Measurements from ENCODE around the gene SPAG16.

Gene SPAG16

DNA sequence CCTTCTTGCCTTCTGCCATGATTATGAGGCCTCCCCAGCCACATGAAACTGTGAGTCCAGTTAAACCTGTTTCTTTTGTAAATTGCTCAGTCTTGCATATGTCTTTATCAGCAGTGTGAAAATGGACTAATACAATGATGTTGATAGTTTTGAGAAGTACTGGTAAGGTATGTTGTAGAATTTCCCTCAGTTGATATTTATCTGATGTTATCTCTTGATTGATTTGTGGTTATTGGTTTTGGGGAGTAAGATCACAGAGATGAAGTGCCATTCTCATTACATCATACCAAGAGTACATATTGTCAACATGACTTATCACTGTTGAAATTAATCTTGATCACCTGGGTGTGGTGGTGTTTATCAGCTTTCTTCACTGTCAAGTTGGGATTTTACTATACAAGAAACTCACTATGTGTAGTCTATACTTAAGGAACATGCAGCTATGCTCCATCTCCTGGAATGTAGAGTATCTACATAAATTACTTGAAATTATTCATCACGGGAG is 5.1 kb upstream of the SPAG16 start:
- no peak overlapping the region for H3K4me2 ChIP-seq (ENCODE audit: low read length)
- H3K27me3 ChIP-seq (ENCODE audit: low read depth, low read length), result no peaks in the 10 kb centered on the region
- H3K9me3 ChIP-seq (ENCODE audit: insufficient read depth, low read length), result no peaks in the 10 kb centered on the region
- H4K20me1 ChIP-seq (ENCODE audit: insufficient read depth, low read length), result no peaks in the 10 kb centered on the region
- no peak overlapping the region for H3K27ac ChIP-seq (ENCODE audit: low read length)
- H3K4me3 ChIP-seq (ENCODE audit: low read length), result no peak overlapping the region
- H3K4me1 ChIP-seq (ENCODE audit: low read length), result peaks cover 5% of the 10 kb centered on the region
- TF ChIP-seq, protein P1, sequence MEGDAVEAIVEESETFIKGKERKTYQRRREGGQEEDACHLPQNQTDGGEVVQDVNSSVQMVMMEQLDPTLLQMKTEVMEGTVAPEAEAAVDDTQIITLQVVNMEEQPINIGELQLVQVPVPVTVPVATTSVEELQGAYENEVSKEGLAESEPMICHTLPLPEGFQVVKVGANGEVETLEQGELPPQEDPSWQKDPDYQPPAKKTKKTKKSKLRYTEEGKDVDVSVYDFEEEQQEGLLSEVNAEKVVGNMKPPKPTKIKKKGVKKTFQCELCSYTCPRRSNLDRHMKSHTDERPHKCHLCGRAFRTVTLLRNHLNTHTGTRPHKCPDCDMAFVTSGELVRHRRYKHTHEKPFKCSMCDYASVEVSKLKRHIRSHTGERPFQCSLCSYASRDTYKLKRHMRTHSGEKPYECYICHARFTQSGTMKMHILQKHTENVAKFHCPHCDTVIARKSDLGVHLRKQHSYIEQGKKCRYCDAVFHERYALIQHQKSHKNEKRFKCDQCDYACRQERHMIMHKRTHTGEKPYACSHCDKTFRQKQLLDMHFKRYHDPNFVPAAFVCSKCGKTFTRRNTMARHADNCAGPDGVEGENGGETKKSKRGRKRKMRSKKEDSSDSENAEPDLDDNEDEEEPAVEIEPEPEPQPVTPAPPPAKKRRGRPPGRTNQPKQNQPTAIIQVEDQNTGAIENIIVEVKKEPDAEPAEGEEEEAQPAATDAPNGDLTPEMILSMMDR (IDR thresholded peaks at IDR 0.05; ENCODE audit: low read depth, low read length), result no peak
- TF ChIP-seq EZH2phosphoT487 (IDR thresholded peaks at IDR 0.05; ENCODE audit: low read depth), result no peak
- no peak overlapping the region for H3K9ac ChIP-seq (ENCODE audit: low read length)
- H3K36me3 ChIP-seq (replicated peaks; ENCODE audit: low read depth, low read length), result no peaks in the 10 kb centered on the region
- no peak overlapping the region for H2AFZ ChIP-seq (ENCODE audit: low read depth, low read length)
- H3K79me2 ChIP-seq (ENCODE audit: low read length), result no peaks in the 10 kb centered on the region

DNA sequence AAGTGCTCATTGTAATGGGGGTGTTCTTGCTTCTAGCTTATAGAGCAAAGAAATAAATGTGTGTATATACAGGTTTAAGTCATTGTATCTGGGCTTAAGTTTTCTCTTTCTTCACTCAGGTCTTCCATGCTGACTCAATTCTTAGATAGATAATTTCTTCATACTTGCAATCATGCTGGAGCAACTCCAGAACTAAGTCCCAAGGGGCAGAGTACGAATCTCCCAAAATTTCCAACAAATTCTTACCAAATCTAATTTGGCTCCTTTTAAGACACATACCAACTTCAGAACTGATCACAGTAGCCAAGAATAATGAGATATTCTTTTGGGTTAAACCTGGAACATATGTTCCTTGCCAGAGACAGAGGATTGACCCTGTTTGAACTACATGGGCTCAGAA is 4.3 kb upstream of the SPAG16 start:
- H3K27me3 ChIP-seq (ENCODE audit: low read depth, low read length), result no peaks in the 10 kb centered on the region
- H4K20me1 ChIP-seq (ENCODE audit: insufficient read depth, low read length), result no peaks in the 10 kb centered on the region
- H2AFZ ChIP-seq (ENCODE audit: low read depth, low read length), result no peak overlapping the region
- H3K79me2 ChIP-seq (ENCODE audit: low read length), result no peaks in the 10 kb centered on the region
- no peak overlapping the region for H3K9ac ChIP-seq (ENCODE audit: low read length)
- no peaks in the 10 kb centered on the region for H3K9me3 ChIP-seq (ENCODE audit: insufficient read depth, low read length)
- peaks cover 8% of the 10 kb centered on the region for H3K4me1 ChIP-seq (ENCODE audit: low read length)
- H3K4me2 ChIP-seq (ENCODE audit: low read length), result no peak overlapping the region
- TF ChIP-seq EZH2phosphoT487 (IDR thresholded peaks at IDR 0.05; ENCODE audit: low read depth), result no peak
- TF ChIP-seq, protein P1 (IDR thresholded peaks at IDR 0.05; ENCODE audit: low read depth, low read length), result no peak
- H3K4me3 ChIP-seq (ENCODE audit: low read length), result no peak overlapping the region
- H3K36me3 ChIP-seq (replicated peaks; ENCODE audit: low read depth, low read length), result no peaks in the 10 kb centered on the region
- H3K27ac ChIP-seq (ENCODE audit: low read length), result no peak overlapping the region

DNA sequence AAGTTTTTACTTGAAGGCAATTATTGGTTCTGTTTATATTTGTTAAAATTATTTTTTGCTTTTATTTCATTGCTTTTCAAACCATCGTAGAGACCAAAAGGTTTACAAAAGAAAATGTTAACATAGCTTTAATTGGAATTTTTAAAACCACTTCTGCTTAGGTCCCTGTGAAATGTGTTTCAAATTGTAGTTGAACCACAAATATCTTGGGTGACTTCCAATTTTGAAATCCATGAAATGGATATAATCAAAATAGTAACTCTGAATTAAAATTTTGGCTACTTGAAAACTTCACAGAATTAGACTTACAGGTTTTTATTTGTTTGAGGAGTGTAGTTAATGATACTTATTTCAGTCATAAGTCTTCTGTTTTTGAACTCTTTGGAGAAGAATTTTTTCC is 3.1 kb upstream of the SPAG16 start:
- Histone ChIP-seq H3K4me3 (ENCODE audit: low read length) (no peak overlapping the region), H3K79me2 (ENCODE audit: low read length) (no peaks in the 10 kb centered on the region), H3K36me3 (replicated peaks; ENCODE audit: low read depth, low read length) (peaks cover 5% of the 10 kb centered on the region), H3K9ac (ENCODE audit: low read length) (no peak overlapping the region), H2AFZ (ENCODE audit: low read depth, low read length) (no peak overlapping the region), H3K9me3 (ENCODE audit: insufficient read depth, low read length) (no peaks in the 10 kb centered on the region), H3K4me1 (ENCODE audit: low read length) (peaks cover 11% of the 10 kb centered on the region), H4K20me1 (ENCODE audit: insufficient read depth, low read length) (no peaks in the 10 kb centered on the region), H3K27ac (ENCODE audit: low read length) (no peak overlapping the region), H3K4me2 (ENCODE audit: low read length) (no peak overlapping the region), H3K27me3 (ENCODE audit: low read depth, low read length) (no peaks in the 10 kb centered on the region)
- TF ChIP-seq, protein P1 (IDR thresholded peaks at IDR 0.05; ENCODE audit: low read depth, low read length), result no peak
- no peak for TF ChIP-seq EZH2phosphoT487 (IDR thresholded peaks at IDR 0.05; ENCODE audit: low read depth)

DNA sequence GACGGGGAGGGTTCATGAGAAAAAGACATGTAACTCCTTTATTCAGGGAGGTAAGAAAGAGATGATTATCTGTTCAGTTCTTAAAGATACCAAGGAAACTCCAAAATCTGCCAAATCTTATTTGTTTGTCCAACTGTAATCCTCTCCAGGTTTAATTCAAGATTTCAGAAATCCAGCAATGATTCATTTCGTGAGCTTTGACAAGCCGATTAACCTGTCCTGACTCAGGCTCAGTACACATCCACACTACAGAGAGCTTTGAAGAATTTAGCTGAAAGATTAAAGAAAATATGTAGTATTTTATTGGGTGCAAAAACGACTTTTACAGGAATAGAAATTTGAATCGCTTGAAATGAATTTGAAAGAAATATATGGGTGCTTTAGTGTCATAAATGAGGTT is 1.1 kb downstream of the SPAG16 start:
- Histone ChIP-seq H3K79me2 (ENCODE audit: low read length) (no peaks in the 10 kb centered on the region), H3K4me2 (ENCODE audit: low read length) (peak overlapping the region; percentile 79; the same call in 1 of the 2 replicates), H3K9me3 (ENCODE audit: insufficient read depth, low read length) (no peaks in the 10 kb centered on the region), H3K9ac (ENCODE audit: low read length) (no peak overlapping the region), H2AFZ (ENCODE audit: low read depth, low read length) (no peak overlapping the region), H4K20me1 (ENCODE audit: insufficient read depth, low read length) (no peaks in the 10 kb centered on the region), H3K4me1 (ENCODE audit: low read length) (peaks cover 11% of the 10 kb centered on the region), H3K4me3 (ENCODE audit: low read length) (peak overlapping the region; percentile 95), H3K36me3 (replicated peaks; ENCODE audit: low read depth, low read length) (peaks cover 5% of the 10 kb centered on the region), H3K27me3 (ENCODE audit: low read depth, low read length) (no peaks in the 10 kb centered on the region), H3K27ac (ENCODE audit: low read length) (no peak overlapping the region)
- TF ChIP-seq, protein P1 (IDR thresholded peaks at IDR 0.05; ENCODE audit: low read depth, low read length), result no peak
- TF ChIP-seq EZH2phosphoT487 (IDR thresholded peaks at IDR 0.05; ENCODE audit: low read depth), result no peak
